T-helper 9 cell (primary cell): ENCODE data around the gene USP37.

Experiments
- DNase-seq: peaks from one replicate; pipeline ENCODE4 v3.0.0-alpha.2; 2020

Gene USP37

GRCh38 chr2:218400930-218401881 is 166.9 kb downstream of the USP37 start:
- DNase-seq = no peak
